ENCODE results near the gene ADH7. TPM values are rescaled to one million over a fixed set of nuclear protein-coding genes. Genes with fewer than 3 reads are reported as not detected.
"Not testable (repeated sequence)": the region's sequence is repeated elsewhere in the genome, so short reads cannot be mapped to it uniquely, and the experiment has no call there.

Gene ADH7
- total and polyA plus RNA-seq, 5 experiments from 2014 or later, result not detected

- Mint-ChIP-seq H3K27ac (no peak overlapping the region), H3K4me1 (no peaks in the 10 kb centered on the region), H3K9me3 (peaks cover 0 to 14% (median 11%) of the 10 kb centered on the region in 9 donors), H3K4me3 (no peak overlapping the region), H3K27me3 (peaks cover 12 to 34% (median 14%) of the 10 kb centered on the region in 5 donors), H3K36me3 (peaks cover 0 to 14% (median 8%) of the 10 kb centered on the region in 3 donors)
- POLR2A ChIA-PET, result no interaction called here
- DNase-seq (no peak), ATAC-seq (no peak)
These were observed 22.1 kb upstream of the ADH7 start for GRCh38 chr4:99457270-99457669.

- Mint-ChIP-seq H3K36me3 (peaks cover 0 to 11% (median 5%) of the 10 kb centered on the region in 3 donors), H3K4me3 (no peak overlapping the region), H3K9me3 (peaks cover 0 to 30% (median 15%) of the 10 kb centered on the region in 9 donors), H3K4me1 (no peaks in the 10 kb centered on the region), H3K27me3 (peaks cover 2 to 17% (median 11%) of the 10 kb centered on the region in 5 donors), H3K27ac (peak overlapping the region in 1 of 10 donors; percentile 48)
- POLR2A ChIA-PET, result no interaction called here
- no peak for ATAC-seq
- DNase-seq, result no peak
These were observed 12.4 kb upstream of the ADH7 start for GRCh38 chr4:99447513-99447912.

- H3K4me1 Mint-ChIP-seq, result no peaks in the 10 kb centered on the region
- H3K27me3 Mint-ChIP-seq, result peaks cover 2 to 13% (median 10%) of the 10 kb centered on the region in 5 donors
- POLR2A ChIA-PET, result no interaction called here
- ATAC-seq (no peak), DNase-seq (no peak)
- H3K4me3 Mint-ChIP-seq, result no peak overlapping the region
- H3K27ac Mint-ChIP-seq, result no peak overlapping the region
- peaks cover 0 to 8% (median 2%) of the 10 kb centered on the region in 3 donors for H3K36me3 Mint-ChIP-seq
- peaks cover 0 to 26% (median 11%) of the 10 kb centered on the region in 9 donors for H3K9me3 Mint-ChIP-seq
These were observed 11.9 kb upstream of the ADH7 start for GRCh38 chr4:99447079-99447478.

- peaks cover 0 to 7% (median 2%) of the 10 kb centered on the region in 5 donors for H3K27me3 Mint-ChIP-seq
- no peaks in the 10 kb centered on the region for H3K36me3 Mint-ChIP-seq
- H3K4me1 Mint-ChIP-seq, result no peaks in the 10 kb centered on the region
- H3K4me3 Mint-ChIP-seq, result no peak overlapping the region
- DNase-seq (no peak), ATAC-seq (no peak)
- POLR2A ChIA-PET, result no interaction called here
- no peaks in the 10 kb centered on the region for H3K9me3 Mint-ChIP-seq
- H3K27ac Mint-ChIP-seq, result no peak overlapping the region
These were observed 3.3 kb upstream of the ADH7 start for GRCh38 chr4:99438405-99438780.

GRCh38 chr4:99437723-99438404 is 2.7 kb upstream of the ADH7 start:
- H3K36me3 Mint-ChIP-seq, result no peaks in the 10 kb centered on the region
- no peaks in the 10 kb centered on the region for H3K9me3 Mint-ChIP-seq
- H3K27me3 Mint-ChIP-seq, result peaks cover 0 to 8% (median 2%) of the 10 kb centered on the region in 5 donors
- H3K4me3 Mint-ChIP-seq, result no peak overlapping the region
- no peaks in the 10 kb centered on the region for H3K4me1 Mint-ChIP-seq
- H3K27ac Mint-ChIP-seq, result no peak overlapping the region
- POLR2A ChIA-PET, result no interaction called here
- ATAC-seq (no peak), DNase-seq (no peak)

- POLR2A ChIA-PET, result no interaction called here
- Mint-ChIP-seq H3K36me3 (no peaks in the 10 kb centered on the region), H3K27me3 (peaks cover 0 to 9% (median 2%) of the 10 kb centered on the region in 5 donors), H3K4me1 (no peaks in the 10 kb centered on the region), H3K27ac (no peak overlapping the region), H3K9me3 (no peaks in the 10 kb centered on the region), H3K4me3 (no peak overlapping the region)
- no peak for DNase-seq
- no peak for ATAC-seq
These were observed 2.0 kb upstream of the ADH7 start for GRCh38 chr4:99436976-99437722.

GRCh38 chr4:99436462-99436861 is 1.3 kb upstream of the ADH7 start:
- H3K4me3 Mint-ChIP-seq, result no peak overlapping the region
- no peak overlapping the region for H3K27ac Mint-ChIP-seq

GRCh38 chr4:99430106-99430505 is 5.0 kb downstream of the ADH7 start:
- POLR2A ChIA-PET, result no interaction called here
- Mint-ChIP-seq H3K27ac (no peak overlapping the region), H3K4me1 (no peaks in the 10 kb centered on the region), H3K9me3 (peaks cover 0 to 5% (median 0%) of the 10 kb centered on the region in 9 donors), H3K27me3 (peaks cover 0 to 8% (median 2%) of the 10 kb centered on the region in 5 donors), H3K36me3 (peaks cover 0 to under 1% (median 0%) of the 10 kb centered on the region in 3 donors), H3K4me3 (no peak overlapping the region)
- DNase-seq, result no peak
- ATAC-seq, result no peak

More at GRCh38 chr4:99436462-99436861, 1.3 kb upstream of the ADH7 start:
- H3K9me3 Mint-ChIP-seq, result no peaks in the 10 kb centered on the region
- H3K4me1 Mint-ChIP-seq, result no peaks in the 10 kb centered on the region
- ATAC-seq (no peak), DNase-seq (no peak)
- POLR2A ChIA-PET, result no interaction called here
- H3K27me3 Mint-ChIP-seq, result peaks cover 0 to 9% (median 2%) of the 10 kb centered on the region in 5 donors
- no peaks in the 10 kb centered on the region for H3K36me3 Mint-ChIP-seq

- ATAC-seq (no peak), DNase-seq (no peak)
- peaks cover 0 to 9% (median 4%) of the 10 kb centered on the region in 3 donors for H3K36me3 Mint-ChIP-seq
- no peak overlapping the region for H3K27ac Mint-ChIP-seq
- peaks cover 0 to 5% (median under 1%) of the 10 kb centered on the region in 5 donors for H3K27me3 Mint-ChIP-seq
- peaks cover 0 to 11% (median 5%) of the 10 kb centered on the region in 9 donors for H3K9me3 Mint-ChIP-seq
- H3K4me3 Mint-ChIP-seq, result no peak overlapping the region
- no peaks in the 10 kb centered on the region for H3K4me1 Mint-ChIP-seq
- POLR2A ChIA-PET, result no interaction called here
These were observed 18.0 kb downstream of the ADH7 start for GRCh38 chr4:99417125-99417524.

- H3K27me3 Mint-ChIP-seq, ATAC-seq, H3K4me1 Mint-ChIP-seq, H3K4me3 Mint-ChIP-seq, POLR2A ChIA-PET, DNase-seq, H3K36me3 Mint-ChIP-seq, H3K9me3 Mint-ChIP-seq: not testable (repeated sequence)
- peak overlapping the region in 1 of 10 donors; percentile 40 for H3K27ac Mint-ChIP-seq
These were observed 19.4 kb downstream of the ADH7 start for GRCh38 chr4:99415762-99416161.

- not testable (repeated sequence) for H3K9me3 Mint-ChIP-seq, ATAC-seq
These were observed 20.2 kb downstream of the ADH7 start for GRCh38 chr4:99414902-99415301.

GRCh38 chr4:99414401-99414800 is 20.7 kb downstream of the ADH7 start:
- POLR2A ChIA-PET, result no interaction called here

More at GRCh38 chr4:99414902-99415301, 20.2 kb downstream of the ADH7 start:
- H3K36me3 Mint-ChIP-seq, H3K27ac Mint-ChIP-seq, H3K4me3 Mint-ChIP-seq, POLR2A ChIA-PET, H3K27me3 Mint-ChIP-seq, H3K4me1 Mint-ChIP-seq, DNase-seq: not testable (repeated sequence)

GRCh38 chr4:99413140-99413539 is 22.0 kb downstream of the ADH7 start:
- POLR2A ChIA-PET, result no interaction called here
- Mint-ChIP-seq H3K27ac (no peak overlapping the region), H3K36me3 (no peaks in the 10 kb centered on the region), H3K4me1 (no peaks in the 10 kb centered on the region), H3K9me3 (no peaks in the 10 kb centered on the region), H3K4me3 (no peak overlapping the region), H3K27me3 (no peaks in the 10 kb centered on the region)
- no peak for ATAC-seq
- no peak for DNase-seq

More at GRCh38 chr4:99414401-99414800, 20.7 kb downstream of the ADH7 start:
- DNase-seq (no peak), ATAC-seq (no peak)
- H3K9me3 Mint-ChIP-seq, result no peaks in the 10 kb centered on the region
- no peaks in the 10 kb centered on the region for H3K4me1 Mint-ChIP-seq
- no peaks in the 10 kb centered on the region for H3K36me3 Mint-ChIP-seq
- no peak overlapping the region for H3K4me3 Mint-ChIP-seq
- no peaks in the 10 kb centered on the region for H3K27me3 Mint-ChIP-seq
- no peak overlapping the region for H3K27ac Mint-ChIP-seq
